ENCODE data around the gene NASP.

Gene NASP

DNA sequence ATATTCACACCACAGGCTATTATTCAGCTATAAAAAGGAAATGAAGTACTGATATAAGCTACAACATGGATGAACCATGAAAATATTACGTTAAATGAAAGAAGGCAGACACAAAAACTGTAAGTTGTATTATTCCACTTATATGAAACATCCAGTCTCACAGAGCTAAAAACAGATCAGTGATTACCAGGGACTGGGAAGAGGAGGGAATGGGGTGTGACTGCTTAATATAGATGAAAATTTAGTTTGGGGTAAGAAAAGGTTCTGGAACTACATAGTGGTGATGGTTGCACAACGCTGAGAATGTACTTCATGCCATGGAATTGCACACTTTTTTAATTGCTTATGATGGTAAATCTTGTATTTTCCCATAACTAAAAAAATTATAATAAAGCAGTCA is 83.0 kb downstream of the NASP start:
- FAIRE-seq = no peak

GRCh38 chr1:45667321-45668111 is 83.7 kb downstream of the NASP start:
- DNase-seq (ENCODE audit: low spot score) = no peak
- FAIRE-seq = no peak

More for the DNA sequence above, 83.0 kb downstream of the NASP start:
- no peak for DNase-seq (ENCODE audit: low spot score)

Measured in RCC 7860 (cell line).